Stimulated activated CD8-positive, alpha-beta memory T cell treated with anti-CD3 and anti-CD28 coated beads, Interleukin-4, amount 100 ng/mL, for 24 hours (primary cell): Measurements from ENCODE around the gene CD200R1.

ENCODE experiments used
- DNase-seq: peaks from one replicate; pipeline ENCODE4 v3.0.0-alpha.2; 2020; ENCODE audit warnings: low read depth

CD200R1 gene

DNA sequence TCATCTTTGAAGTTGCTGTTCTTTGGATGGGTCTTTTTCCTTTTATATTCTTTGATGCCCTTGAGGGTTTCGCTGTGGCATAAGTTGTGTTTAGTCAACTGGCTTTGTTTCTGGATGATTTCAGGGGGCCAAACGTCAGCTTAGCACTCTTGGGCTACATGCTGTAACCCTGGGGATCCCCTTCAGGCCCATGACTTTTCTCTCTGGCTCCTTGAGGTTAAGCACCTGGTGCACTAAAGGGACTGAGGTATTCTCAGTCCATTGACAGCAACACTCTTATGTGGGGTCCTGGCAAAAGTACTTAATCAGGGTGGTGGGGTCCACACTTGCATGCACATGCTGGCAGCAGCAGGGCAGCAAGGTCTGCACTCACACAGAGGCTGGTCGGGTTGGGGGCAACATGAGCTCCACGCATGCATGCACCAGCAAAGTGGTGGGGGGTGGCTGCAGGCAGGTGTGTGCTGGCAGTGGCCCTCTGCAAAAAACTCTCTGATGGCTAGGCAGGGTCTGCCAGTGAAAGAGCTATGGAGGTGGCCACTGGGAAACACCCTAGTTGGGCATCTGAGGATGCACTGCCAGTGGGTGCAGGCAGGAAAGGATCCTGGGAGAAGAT, 90.1 kb downstream of the CD200R1 start:
- DNase-seq: no peak

DNA sequence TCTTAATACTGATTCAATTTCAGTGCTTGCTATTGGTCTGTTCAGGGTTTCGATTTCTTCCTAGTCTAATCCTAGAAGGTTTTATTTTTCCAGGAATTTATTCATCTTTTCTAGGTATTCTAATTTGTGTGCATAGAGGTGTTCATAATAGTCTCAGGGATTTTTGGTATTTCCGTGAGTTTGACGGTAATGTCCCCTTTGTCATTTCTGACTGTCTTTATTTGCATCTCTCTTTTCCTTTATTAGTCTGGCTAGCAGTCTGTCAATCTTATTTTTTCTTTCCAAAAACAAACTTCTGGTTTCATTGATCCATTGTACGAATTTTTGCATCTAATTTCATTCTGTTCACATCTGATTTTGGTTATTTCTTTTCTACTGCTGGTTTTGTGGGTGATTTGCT, 93.0 kb downstream of the CD200R1 start:
- DNase-seq: no peak

DNA sequence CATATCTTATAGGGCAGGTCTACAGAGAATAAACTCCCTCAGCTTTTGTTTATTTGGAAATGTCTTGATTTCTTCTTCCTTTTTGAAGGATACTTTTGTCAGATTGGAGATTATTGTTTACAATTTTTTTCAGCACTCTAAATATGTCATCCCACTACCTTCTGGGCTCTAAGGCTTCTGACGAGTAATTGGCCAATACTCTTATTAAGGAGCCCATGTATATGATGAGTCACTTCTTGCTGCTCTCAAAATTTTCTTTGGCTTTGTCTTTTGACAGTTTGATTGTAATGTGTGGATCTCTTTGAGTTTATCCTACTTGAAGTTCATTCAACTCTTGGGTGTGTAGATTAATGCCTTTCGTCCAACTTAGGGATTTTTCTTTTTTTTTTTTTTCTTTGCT, 99.3 kb downstream of the CD200R1 start:
- no peak for DNase-seq

DNA sequence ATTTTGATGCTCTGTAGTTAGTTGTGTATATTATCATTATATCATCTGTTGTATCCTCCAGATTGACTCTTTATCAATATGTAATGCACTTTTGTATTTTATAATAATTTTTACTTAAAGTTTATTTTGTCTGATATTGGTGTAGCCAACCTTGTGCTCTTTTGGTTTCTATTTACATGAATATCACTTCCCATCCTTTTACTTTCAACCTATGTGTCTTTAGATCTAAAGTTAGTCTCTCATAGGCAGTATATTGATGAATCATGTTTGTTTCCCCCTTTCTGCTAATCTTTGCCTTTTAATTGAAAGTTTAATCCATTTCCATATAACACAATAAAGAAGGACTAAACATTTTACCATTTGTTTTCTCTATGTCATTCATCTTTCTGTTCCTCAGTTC, 100.2 kb downstream of the CD200R1 start:
- no peak for DNase-seq

DNA sequence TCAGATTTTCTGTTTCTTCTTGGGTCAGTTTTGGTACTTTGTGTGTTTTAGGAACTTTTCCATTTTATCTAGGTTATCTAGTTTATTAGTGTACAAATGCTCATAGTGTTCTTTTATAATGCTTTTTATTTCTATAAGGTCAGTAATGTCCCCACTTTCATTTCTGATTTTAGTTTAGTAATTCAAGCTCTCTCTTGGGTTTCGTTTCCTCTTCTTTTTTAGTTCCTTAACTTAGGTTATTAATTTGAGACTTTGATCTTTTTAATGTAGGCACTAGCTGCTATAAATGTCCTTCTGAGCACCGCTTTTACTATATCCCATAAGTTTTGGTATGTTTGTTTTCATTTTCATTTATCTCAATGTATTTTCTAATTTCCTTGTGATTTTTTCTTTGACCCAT, 101.3 kb downstream of the CD200R1 start:
- no peak for DNase-seq

DNA sequence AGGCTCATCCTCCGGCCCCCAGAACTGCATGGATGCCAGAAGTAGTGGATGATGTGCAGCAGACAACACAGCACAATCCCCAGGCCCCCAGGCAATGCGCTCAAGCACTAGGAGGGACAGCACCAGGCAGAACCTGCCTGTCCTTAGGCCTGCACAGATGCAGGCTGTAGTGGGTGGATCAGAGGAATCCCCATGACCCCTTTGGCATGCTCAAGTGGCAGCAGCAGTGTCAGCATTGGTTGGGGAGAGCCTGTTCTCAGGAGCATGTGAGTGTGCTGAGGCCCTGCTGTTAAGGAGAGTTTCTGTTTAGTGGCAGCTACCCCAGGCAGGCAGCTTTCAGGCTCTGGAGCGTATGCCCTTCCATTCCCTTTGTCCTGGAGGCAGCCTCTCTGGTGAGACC, 103.2 kb downstream of the CD200R1 start:
- DNase-seq: no peak
